Inferior parietal cortex (tissue), 1 donor: ENCODE measurements around the gene SEC31B.

Experiments used
- DNase-seq: peaks from one replicate; pipeline ENCODE4 v3.0.0-alpha.2; 2016; ENCODE audit errors: extremely low spot score

Gene SEC31B

GRCh38 chr10:100528123-100528886 lies 8.6 kb upstream of the SEC31B start:
- no peak for DNase-seq

- no peak for DNase-seq
Observed at GRCh38 chr10:100524638-100525037, 5.0 kb upstream of the SEC31B start.

- DNase-seq = no peak
Observed at GRCh38 chr10:100524206-100524605, 4.5 kb upstream of the SEC31B start.

GRCh38 chr10:100522945-100523344 lies 3.3 kb upstream of the SEC31B start:
- no peak for DNase-seq

- no peak for DNase-seq
Observed at GRCh38 chr10:100522107-100522801, 2.6 kb upstream of the SEC31B start.

- no peak for DNase-seq
Observed at GRCh38 chr10:100520811-100521210, 1.1 kb upstream of the SEC31B start.

- DNase-seq = peak; percentile 89
Observed at GRCh38 chr10:100518761-100519241, 860 bp downstream of the SEC31B start.

- DNase-seq = no peak
Observed at GRCh38 chr10:100516847-100517246, 2.8 kb downstream of the SEC31B start.

- DNase-seq = no peak
Observed at GRCh38 chr10:100515612-100516011, 4.0 kb downstream of the SEC31B start.

GRCh38 chr10:100510533-100511308 lies 8.9 kb downstream of the SEC31B start:
- no peak for DNase-seq

GRCh38 chr10:100509241-100509840 lies 10.3 kb downstream of the SEC31B start:
- no peak for DNase-seq

GRCh38 chr10:100508691-100509150 lies 10.9 kb downstream of the SEC31B start:
- DNase-seq = no peak

- no peak for DNase-seq
Observed at GRCh38 chr10:100508266-100508665, 11.4 kb downstream of the SEC31B start.

GRCh38 chr10:100507357-100507732 lies 12.3 kb downstream of the SEC31B start:
- DNase-seq = no peak

- no peak for DNase-seq
Observed at GRCh38 chr10:100506596-100507356, 12.9 kb downstream of the SEC31B start.

GRCh38 chr10:100505164-100505563 lies 14.5 kb downstream of the SEC31B start:
- no peak for DNase-seq

- no peak for DNase-seq
Observed at GRCh38 chr10:100504096-100504495, 15.6 kb downstream of the SEC31B start.

GRCh38 chr10:100502926-100503494 lies 16.7 kb downstream of the SEC31B start:
- no peak for DNase-seq

GRCh38 chr10:100501423-100501822 lies 18.2 kb downstream of the SEC31B start:
- DNase-seq = no peak

GRCh38 chr10:100498059-100498458 lies 21.6 kb downstream of the SEC31B start:
- DNase-seq = no peak

- DNase-seq = no peak
Observed at GRCh38 chr10:100496567-100496966, 23.1 kb downstream of the SEC31B start.
